DMS153 treated with DMSO at 0.1 percent for 48 hours (cell line): ENCODE data around the gene PC.
"Not testable (repeated sequence)": the region's sequence is repeated elsewhere in the genome, so short reads cannot be mapped to it uniquely, and the experiment has no call there.

Source experiments
- DNase-seq: peaks from one replicate; lab custom pipeline; 2025; ENCODE audit not compliant: unreplicated experiment; lab: John Stamatoyannopoulos, UW

Gene PC

DNA sequence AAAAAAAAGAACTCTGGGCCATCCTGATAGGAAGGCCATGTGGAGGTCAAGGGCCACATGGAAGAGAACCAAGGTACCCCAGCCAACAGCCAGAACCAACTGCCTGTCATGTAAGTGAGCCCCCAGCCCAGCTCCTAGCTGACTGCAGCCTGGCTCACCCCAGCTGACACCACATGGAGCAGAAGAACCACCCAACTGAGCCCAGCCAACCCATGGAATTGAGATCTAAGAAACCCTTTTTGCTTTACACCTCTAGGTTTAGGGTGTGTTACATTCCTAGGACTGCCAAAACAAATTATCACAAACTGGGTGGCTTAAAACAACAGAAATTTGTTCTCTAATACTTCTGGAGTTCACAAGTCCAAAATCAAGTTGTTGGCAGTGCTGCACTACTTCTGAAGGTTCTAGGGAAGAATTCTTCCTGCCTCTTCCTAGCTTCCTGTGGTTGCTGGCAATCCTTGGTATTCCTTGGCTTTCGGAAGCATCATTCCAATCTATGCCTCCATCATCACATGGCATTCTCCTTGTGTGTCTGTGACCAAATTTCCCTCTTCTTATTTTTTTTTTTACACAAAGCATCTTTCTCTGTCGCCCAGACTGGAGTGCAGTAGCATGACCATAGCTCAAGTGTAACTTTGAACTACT, 21.3 kb upstream of the PC start:
- no peak for DNase-seq

GRCh38 chr11:66978717-66979116, 20.5 kb upstream of the PC start:
- DNase-seq, result no peak

DNA sequence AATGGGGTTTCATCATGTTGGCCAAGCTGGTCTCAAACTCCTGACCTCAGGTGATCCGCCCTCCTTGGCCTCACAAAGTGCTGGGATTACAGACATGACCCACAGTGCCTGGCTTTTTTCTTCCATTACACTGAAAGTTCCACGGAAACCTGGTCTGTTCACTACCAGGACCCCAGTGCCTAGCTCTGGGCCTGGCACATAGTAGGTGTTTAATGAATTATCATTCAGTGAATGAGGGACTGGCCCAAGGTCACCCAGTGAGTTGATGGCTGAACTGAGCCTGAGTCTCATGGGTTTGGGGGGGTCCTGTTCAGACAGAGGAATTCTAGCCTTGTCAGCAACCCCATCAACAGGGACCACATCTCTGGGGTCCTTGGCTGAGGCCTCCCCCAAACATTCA, 20.0 kb upstream of the PC start:
- DNase-seq, result no peak

GRCh38 chr11:66976925-66977324, 18.7 kb upstream of the PC start:
- no peak for DNase-seq

- DNase-seq, result no peak
Measured at GRCh38 chr11:66976028-66976467, 17.9 kb upstream of the PC start.

DNA sequence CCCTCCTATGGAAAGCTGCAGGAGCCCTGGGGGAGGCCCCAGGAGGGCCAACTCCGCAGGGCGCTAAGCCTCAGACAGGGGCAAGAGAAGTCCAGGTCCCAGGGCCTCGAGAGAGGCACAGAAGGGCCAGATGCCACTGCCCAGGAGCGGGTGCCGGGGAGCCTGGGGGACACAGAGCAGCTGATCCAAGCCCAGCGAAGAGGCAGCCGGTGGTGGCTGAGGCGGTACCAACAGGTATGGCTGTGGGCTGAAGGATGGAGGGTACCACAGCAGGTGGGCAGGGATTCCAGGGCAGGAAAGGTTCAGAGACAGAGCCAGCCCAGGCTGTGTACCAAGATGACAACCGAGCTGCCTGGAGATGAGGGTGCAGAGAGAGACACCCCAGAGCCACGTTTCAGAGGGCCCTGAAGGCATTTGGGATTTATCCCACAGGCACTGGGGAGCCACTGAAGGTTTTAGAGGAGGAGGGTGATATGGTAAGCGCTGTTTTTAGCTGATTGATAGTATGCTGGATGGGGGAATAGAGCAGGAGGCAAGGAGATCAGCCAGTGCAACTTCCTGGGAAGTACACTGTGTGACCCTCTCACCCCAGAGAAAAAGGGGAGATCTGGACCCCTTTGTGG, 17.3 kb upstream of the PC start:
- DNase-seq, result no peak

DNA sequence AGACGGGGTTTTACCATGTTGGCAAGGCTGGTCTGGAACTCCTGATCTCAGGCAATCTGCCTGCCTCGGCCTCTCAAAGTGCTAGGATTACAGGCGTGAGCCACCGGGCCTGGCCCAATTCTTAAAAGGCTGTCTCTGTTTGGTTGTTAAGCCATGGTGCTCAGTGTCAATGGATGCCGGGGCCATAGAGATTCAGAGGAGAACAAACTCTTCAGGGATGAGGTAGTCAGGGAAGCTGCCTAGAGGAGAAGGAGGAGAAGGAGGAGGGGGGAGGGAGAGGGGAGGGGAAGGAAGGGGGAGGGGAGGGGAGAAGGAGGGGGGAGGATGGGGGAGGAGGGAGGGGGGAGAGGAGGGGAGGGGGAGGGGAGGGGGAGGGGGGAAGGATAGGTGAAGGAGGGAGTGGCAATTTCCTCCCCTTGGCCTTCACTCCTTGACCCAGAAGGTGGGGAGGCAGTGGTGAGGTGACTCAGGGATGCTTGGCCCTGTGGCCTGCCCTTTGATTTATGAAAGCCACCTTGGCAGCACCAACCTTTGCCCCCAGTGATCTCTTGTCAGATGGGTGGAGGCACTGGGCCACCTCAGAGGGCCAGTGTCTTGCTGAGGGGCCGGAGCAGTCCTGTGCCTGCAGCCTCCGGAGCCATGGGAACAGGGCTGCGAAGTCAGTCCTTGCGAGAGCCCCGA, 16.7 kb upstream of the PC start, which contains the start of gene C11orf86:
Gene C11orf86, plus strand, starts transcription at position 581 of the 681 bp plus-strand sequence. Its CDS starts 59 bp downstream, at position 640.
- DNase-seq, result no peak

- no peak for DNase-seq
Measured at GRCh38 chr11:66973956-66974580, 15.9 kb upstream of the PC start.

DNA sequence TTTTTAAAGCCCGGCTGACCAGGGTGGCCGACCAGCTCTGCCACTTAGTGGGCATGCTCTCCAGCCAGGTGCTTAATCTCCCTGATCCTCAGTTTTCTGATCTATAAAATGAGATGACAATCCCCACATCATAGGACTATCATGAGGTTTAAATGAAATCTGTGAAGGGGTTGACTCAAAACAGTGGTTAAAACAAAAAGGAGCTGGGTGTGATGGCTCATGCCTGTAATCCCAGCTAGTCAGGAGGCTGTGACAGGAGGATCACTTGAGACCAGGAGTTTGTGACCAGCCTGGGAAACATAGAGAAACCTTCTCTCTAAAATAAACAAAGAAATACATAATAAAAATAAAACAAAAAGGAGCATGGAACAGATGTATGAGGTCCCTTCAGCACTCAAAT, 13.3 kb upstream of the PC start:
- no peak for DNase-seq

GRCh38 chr11:66970807-66971442, 12.7 kb upstream of the PC start:
- DNase-seq, result no peak

DNA sequence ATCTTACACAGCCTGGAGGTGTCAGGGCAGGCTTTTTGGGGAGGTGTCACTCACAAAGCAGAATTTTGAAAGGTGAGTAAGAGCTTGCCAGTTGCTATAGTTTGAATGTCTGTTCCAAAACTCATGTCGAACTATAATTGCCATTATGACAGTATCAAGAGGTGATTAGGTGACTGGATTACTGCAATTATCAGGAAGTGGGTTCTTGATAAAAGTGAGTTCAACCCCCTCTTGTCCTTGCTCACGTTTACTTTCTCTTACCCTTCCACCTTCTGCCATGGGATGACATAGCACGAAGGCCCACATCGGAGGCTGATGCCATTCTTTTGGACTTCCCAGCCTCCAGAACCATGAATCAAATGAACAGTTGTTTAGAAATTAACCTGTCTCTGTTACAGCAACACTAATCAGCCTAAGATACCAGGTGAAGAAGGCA, 12.2 kb upstream of the PC start:
- no peak for DNase-seq

DNA sequence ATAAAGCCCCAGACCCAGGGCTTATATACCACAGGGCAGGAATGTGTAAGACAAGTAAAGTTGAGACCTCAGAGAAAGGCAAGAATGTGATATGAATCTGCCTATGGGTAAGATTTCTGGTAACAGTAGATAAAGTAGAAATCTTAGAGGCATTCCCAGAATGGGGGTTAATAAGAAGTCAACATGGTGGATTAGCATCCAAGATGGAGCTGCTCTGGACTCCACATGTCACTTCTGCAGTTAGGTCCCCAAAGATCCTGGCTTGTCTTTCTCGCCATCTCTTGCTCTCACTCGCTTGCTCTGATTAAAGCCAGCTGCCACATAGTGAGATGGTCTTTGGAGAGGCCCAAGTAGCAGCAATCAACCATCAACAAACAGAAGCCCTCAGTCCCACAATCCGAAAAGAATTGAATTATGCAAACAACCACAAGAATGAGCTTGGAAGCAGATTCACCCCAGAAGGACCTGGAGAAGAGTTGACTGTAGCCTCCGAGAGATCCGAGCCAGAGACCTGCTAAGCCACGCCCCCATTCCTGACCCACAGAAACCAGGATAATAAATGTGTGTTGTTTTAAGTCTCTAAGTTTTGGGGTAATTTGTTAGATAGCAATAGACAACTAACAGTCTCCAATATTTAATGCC, 11.5 kb upstream of the PC start:
- DNase-seq, result no peak

DNA sequence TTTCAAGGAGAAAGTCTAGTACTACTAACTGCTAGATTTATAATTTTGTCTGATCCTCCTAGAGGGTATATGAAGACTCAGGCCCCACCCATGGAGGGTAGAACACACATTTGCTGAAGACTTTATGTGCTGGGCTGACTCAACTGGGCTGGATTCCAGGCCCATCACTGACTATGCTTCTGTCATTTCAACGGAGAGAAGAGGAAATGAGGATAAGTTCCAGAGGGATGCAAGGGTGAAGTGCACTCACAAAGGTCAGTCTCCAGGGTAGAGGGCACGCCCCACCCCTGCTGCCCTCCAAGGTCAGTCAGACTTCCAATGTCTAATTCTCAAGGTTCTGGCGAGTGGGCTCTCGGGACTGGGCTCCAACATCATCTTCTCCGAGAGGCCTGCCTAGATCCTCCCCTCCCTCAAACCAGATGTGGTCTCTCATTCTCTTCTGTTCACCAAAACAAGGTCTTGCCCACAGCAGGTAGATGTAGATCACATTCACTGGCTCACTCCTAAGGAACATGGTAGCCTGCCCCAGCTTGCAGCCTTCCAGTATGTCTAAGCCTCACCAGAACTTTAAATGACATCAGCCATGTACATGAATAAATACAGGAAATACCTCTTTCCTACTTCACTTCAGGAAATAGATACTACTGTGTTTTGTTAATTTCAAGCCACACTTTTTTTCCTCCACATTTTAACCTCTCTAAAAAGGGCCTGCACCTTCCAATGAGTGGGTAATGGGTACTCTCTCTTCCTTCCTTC, 9.7 kb upstream of the PC start:
- no peak for DNase-seq

- DNase-seq, result no peak
Measured at GRCh38 chr11:66966351-66966750, 8.2 kb upstream of the PC start.

- DNase-seq, result no peak
Measured at GRCh38 chr11:66964495-66964894, 6.3 kb upstream of the PC start.

DNA sequence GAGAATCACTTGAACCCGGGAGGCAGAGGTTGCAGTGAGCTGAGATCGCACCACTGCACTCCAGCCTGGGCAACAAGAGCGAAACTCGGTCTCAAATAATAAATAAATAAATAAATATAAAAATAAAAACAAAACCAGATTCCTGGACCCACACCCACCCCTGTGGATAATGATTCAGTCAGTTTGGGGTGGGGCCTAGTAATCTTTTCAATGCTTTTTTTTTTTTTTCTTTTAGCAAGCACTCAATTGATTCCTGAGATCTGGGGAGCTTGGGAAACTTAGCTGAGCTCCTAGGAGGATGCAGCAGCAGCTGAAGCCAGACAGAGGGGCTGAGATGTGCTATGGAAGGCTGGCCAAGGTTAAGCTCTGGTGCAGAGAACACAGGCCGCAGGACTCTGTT, 4.6 kb upstream of the PC start:
- DNase-seq, result no peak

GRCh38 chr11:66962247-66962646, 4.1 kb upstream of the PC start:
- DNase-seq, result no peak

GRCh38 chr11:66961691-66962213, 3.6 kb upstream of the PC start:
- not testable (repeated sequence) for DNase-seq

GRCh38 chr11:66958956-66959274, 732 bp upstream of the PC start:
- no peak for DNase-seq

DNA sequence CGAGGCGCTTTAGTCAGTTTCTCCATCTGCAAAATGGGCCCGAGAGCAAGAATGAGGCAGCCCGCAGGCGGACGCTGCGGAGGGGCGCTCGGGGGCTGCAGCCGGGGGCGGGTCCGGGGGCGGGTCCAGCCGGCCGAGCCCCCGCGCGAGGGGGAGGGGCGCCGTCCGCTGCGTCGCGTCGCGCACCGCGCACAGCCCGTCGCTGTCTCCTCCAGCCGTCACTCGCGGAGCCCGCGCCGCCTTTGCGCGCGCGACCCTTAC, 282 bp downstream of the PC start:
- peak; percentile 72 for DNase-seq
